SK-N-SH (cell line): Measurements from ENCODE around the gene PARN. TPM values are rescaled to one million over a fixed set of nuclear protein-coding genes. Genes with fewer than 3 reads are reported as not detected.

ENCODE experiments used
- CTCF ChIA-PET: fragments of 300-600, 350-600 bp; formaldehyde crosslinking; extraction: SDS; loops from one replicate; lab custom pipeline; 2021; lab: Yijun Ruan, JAX
- POLR2A ChIA-PET: fragments of 350-600 bp; sonication (Branson Sonifier 250); formaldehyde crosslinking; extraction: SDS; loops from one replicate; lab custom pipeline; 2020; ENCODE audit warnings: antibody characterized with exemption, inconsistent platforms; lab: Yijun Ruan, JAX
- DNase-seq: peaks from one replicate; pipeline ENCODE4 v3.0.0; 2012
- H2AFZ ChIP-seq: fragments of 200-600 bp; sonication (generic); 2 replicates; pipeline ENCODE4 v1.8.1; 2016; ENCODE audit warnings: antibody characterized with exemption, mild to moderate bottlenecking, low read depth
- H3F3A ChIP-seq: fragments of 200-600 bp; sonication (generic); replicated peaks from 2 replicates; pipeline ENCODE3; 2016; ENCODE audit warnings: antibody characterized with exemption, mild to moderate bottlenecking; ENCODE audit not compliant: insufficient read depth
- H3K27ac ChIP-seq, 2 experiments: fragments of 200-500 bp in 1 of 2; fragments of 200-600 bp in 1 of 2; sonication (Bioruptor generic) in 1 of 2; sonication (generic), shearing (Covaris generic) in 1 of 2; 2 replicates each; pipeline versions ENCODE4 v1.5.1 to v1.6.1; 2014 to 2016; ENCODE audit warnings: low read depth in 2 of 2, inconsistent platforms in 1 of 2, low read length in 1 of 2, mild to moderate bottlenecking in 1 of 2, mixed read lengths in 1 of 2
- H3K27me3 ChIP-seq: fragments of 200-600 bp; sonication (generic), shearing (Covaris generic); 2 replicates; pipeline ENCODE4 v1.6.1; 2016; ENCODE audit warnings: mixed run types; ENCODE audit not compliant: insufficient read depth
- H3K36me3 ChIP-seq, 2 experiments: fragments of 200-500 bp in 1 of 2; fragments of 200-600 bp in 1 of 2; sonication (Bioruptor generic) in 1 of 2; sonication (generic) in 1 of 2; replicated peaks in 1 of 2; 2 replicates each; pipeline versions ENCODE3 to v1.5.1; 2014 to 2016; ENCODE audit warnings: low read length in 1 of 2, mild to moderate bottlenecking in 1 of 2; ENCODE audit not compliant: insufficient read depth in 2 of 2, control insufficient read depth in 1 of 2
- H3K4me1 ChIP-seq, 2 experiments: fragments of 200-500 bp in 1 of 2; fragments of 200-600 bp in 1 of 2; sonication (Bioruptor generic) in 1 of 2; sonication (generic), shearing (Covaris generic) in 1 of 2; 2 replicates each; pipeline versions ENCODE4 v1.5.1 to v1.6.1; 2014 to 2016; ENCODE audit warnings: low read depth in 1 of 2, low read length in 1 of 2, mixed run types in 1 of 2; ENCODE audit not compliant: insufficient read depth in 2 of 2, control insufficient read depth in 1 of 2
- H3K4me2 ChIP-seq: fragments of 200-600 bp; sonication (generic), shearing (Covaris generic); 2 replicates; pipeline ENCODE4 v1.6.1; 2017; ENCODE audit warnings: mixed run types
- H3K4me3 ChIP-seq, 2 experiments: fragments of 200-500 bp in 1 of 2; fragments of 200-600 bp in 1 of 2; sonication (Bioruptor generic) in 1 of 2; sonication (generic), shearing (Covaris generic) in 1 of 2; 2 replicates each; pipeline versions ENCODE4 v1.5.1 to v1.8.1; 2014 to 2016; ENCODE audit warnings: low read depth in 2 of 2, inconsistent platforms in 1 of 2, low read length in 1 of 2, mild to moderate bottlenecking in 1 of 2, mixed read lengths in 1 of 2, moderate library complexity in 1 of 2
- H3K79me2 ChIP-seq: fragments of 200-600 bp; sonication (generic); 2 replicates; pipeline ENCODE4 v1.8.1; 2017; ENCODE audit warnings: mild to moderate bottlenecking; ENCODE audit not compliant: insufficient read depth
- H3K9ac ChIP-seq: fragments of 200-600 bp; sonication (generic); 2 replicates; pipeline ENCODE4 v1.6.1; 2017; ENCODE audit warnings: mixed run types
- H3K9me2 ChIP-seq: fragments of 200-600 bp; sonication (generic); 2 replicates; pipeline ENCODE4 v1.6.1; 2017; ENCODE audit warnings: mixed run types
- H3K9me3 ChIP-seq: fragments of 200-600 bp; sonication (generic); 2 replicates; pipeline ENCODE4 v1.6.1; 2017; ENCODE audit warnings: mixed run types, mild to moderate bottlenecking, moderate library complexity
- H4K20me1 ChIP-seq: fragments of 200-600 bp; sonication (generic); 2 replicates; pipeline ENCODE4 v1.6.1; 2017; ENCODE audit warnings: mild to moderate bottlenecking, mixed run types; ENCODE audit not compliant: insufficient read depth
- CHD2 ChIP-seq: fragments of 150-350 bp; IDR thresholded peaks from 2 replicates; pipeline ENCODE4 v1.6.1; 2018; ENCODE audit warnings: low read length; ENCODE audit not compliant: partially characterized antibody
- CTCF ChIP-seq: fragments of 200-600 bp; sonication (generic); IDR thresholded peaks from 2 replicates; pipeline ENCODE4 v1.6.1; 2017; ENCODE audit warnings: antibody characterized with exemption, mild to moderate bottlenecking, moderate library complexity
- ELF1 ChIP-seq: IDR thresholded peaks from 2 replicates; pipeline ENCODE4 v1.4.0; 2012
- EP300 ChIP-seq, 2 experiments: IDR thresholded peaks; 2 replicates each; pipeline versions ENCODE4 v1.4.0 to v1.6.1; 2012; ENCODE audit warnings: borderline replicate concordance in 1 of 2, low read depth in 1 of 2, low read length in 1 of 2
- EZH2phosphoT487 ChIP-seq: fragments of 200-600 bp; sonication (generic); IDR thresholded peaks from 2 replicates; pipeline ENCODE4 v1.6.1; 2017; ENCODE audit warnings: low read depth, mixed run types, mild to moderate bottlenecking, antibody characterized with exemption, moderate library complexity, borderline replicate concordance
- FOXM1 ChIP-seq: IDR thresholded peaks from 2 replicates; pipeline ENCODE4 v1.4.0; 2012; ENCODE audit warnings: low read depth, mild to moderate bottlenecking
- GABPA ChIP-seq: IDR thresholded peaks from 2 replicates; pipeline ENCODE4 v1.4.0; 2012; ENCODE audit warnings: low read depth, mild to moderate bottlenecking
- GATA2 ChIP-seq: sonication (generic); formaldehyde crosslinking; IDR thresholded peaks from 2 replicates; pipeline ENCODE4 v1.5.0; 2020; ENCODE audit warnings: mild to moderate bottlenecking, missing genetic modification reagents
- IRF3 ChIP-seq: fragments of 150-350 bp; IDR thresholded peaks from 2 replicates; pipeline ENCODE4 v1.6.1; 2016; ENCODE audit warnings: mild to moderate bottlenecking, low read depth, low read length
- MAX ChIP-seq: IDR thresholded peaks from 2 replicates; pipeline ENCODE4 v1.4.0; 2012; ENCODE audit warnings: low read depth
- NRF1 ChIP-seq: IDR thresholded peaks from 2 replicates; pipeline ENCODE4 v1.6.1; 2012; ENCODE audit warnings: low read depth, mild to moderate bottlenecking, low read length
- TAF1 ChIP-seq: IDR thresholded peaks from 2 replicates; pipeline ENCODE4 v1.6.1; 2012; ENCODE audit warnings: low read depth, mild to moderate bottlenecking, low read length, moderate library complexity, borderline replicate concordance
- USF1 ChIP-seq: IDR thresholded peaks from 2 replicates; pipeline ENCODE4 v1.4.0; 2012; ENCODE audit warnings: low read depth, borderline replicate concordance
- ZBTB33 ChIP-seq: IDR thresholded peaks from 2 replicates; pipeline ENCODE4 v1.4.0; 2012; ENCODE audit warnings: low read depth, borderline replicate concordance
- WGBS: methylation state at CpG from one replicate; pipeline ENCODE4 v1.1.6; 2017; ENCODE audit warnings: low lambda C conversion rate; 5-methylcytosine and 5-hydroxymethylcytosine counted together
- polyA plus RNA-seq, 3 experiments: library from polyadenylated mRNA; depleted of rRNA; stranded (reverse); fragments of >200 nt; gene quantifications; 2 replicates each; pipeline ENCODE4 v1.2.3, GENCODE V29; 2012

The PARN gene
- polyA plus RNA-seq, 1 of the 3 experiments (the other 2 are of a cell fraction) = 20.5 TPM

GRCh38 chr16:14616280-14616679 is 13.8 kb downstream of the PARN start:
- Histone ChIP-seq H3K27me3 (no peaks in the 10 kb centered on the region), H2AFZ (no peak overlapping the region), H3K27ac (no peak overlapping the region), H3K79me2 (no peaks in the 10 kb centered on the region), H3K9me3 (no peaks in the 10 kb centered on the region), H3K9ac (no peak overlapping the region), H3K4me2 (no peak overlapping the region), H3F3A (no peaks in the 10 kb centered on the region), H3K36me3 (peaks cover 24 to 35% of the 10 kb centered on the region in 2 experiments), H4K20me1 (no peaks in the 10 kb centered on the region), H3K4me3 (no peak overlapping the region), H3K9me2 (no peaks in the 10 kb centered on the region), H3K4me1 (no peaks in the 10 kb centered on the region)
- TF ChIP-seq TAF1 (no peak), EP300 (IDR thresholded peaks at IDR 0.05; ENCODE audit: borderline replicate concordance in 1 of 2, low read depth in 1 of 2, low read length in 1 of 2) (no peak), IRF3 (no peak), CHD2 (no peak), GABPA (no peak), USF1 (no peak)
- CTCF ChIA-PET = interaction anchor here (1.0 kb wide), 1 partner anchor 13 kb away, joined by 3 read pairs; no protein-coding TSS in a partner anchor
- DNase-seq = no peak
- POLR2A ChIA-PET = no interaction called here
- WGBS = 94% methylated on average over 4 of the region's 4 CpGs

- no peak for DNase-seq
- TF ChIP-seq MAX (no peak), GATA2 (CRISPR knock-in tag) (no peak), NRF1 (no peak), CTCF (no peak), EZH2phosphoT487 (no peak), ELF1 (no peak), ZBTB33 (no peak), FOXM1 (no peak)
- TF ChIP-seq, all 33 proteins: peak for 0
- peaks cover 3% of the 10 kb centered on the region for H3F3A ChIP-seq
- ChIA-PET CTCF (no interaction called here), POLR2A (no interaction called here)
- no peaks in the 10 kb centered on the region for H3K79me2 ChIP-seq
- H3K9me3 ChIP-seq = no peaks in the 10 kb centered on the region
- no peaks in the 10 kb centered on the region for H3K9me2 ChIP-seq
- H3K27ac ChIP-seq = no peak overlapping the region
- no peak overlapping the region for H2AFZ ChIP-seq
- H4K20me1 ChIP-seq = no peaks in the 10 kb centered on the region
- WGBS = 97% methylated on average over 4 of the region's 4 CpGs
- no peak overlapping the region for H3K4me2 ChIP-seq
- no peaks in the 10 kb centered on the region for H3K27me3 ChIP-seq
- H3K4me1 ChIP-seq = no peaks in the 10 kb centered on the region
- no peak overlapping the region for H3K9ac ChIP-seq
- H3K36me3 ChIP-seq = peaks cover 34 to 41% of the 10 kb centered on the region in 2 experiments
- H3K4me3 ChIP-seq = no peak overlapping the region
Measured at GRCh38 chr16:14613991-14614390, 16.1 kb downstream of the PARN start.
